Fibroblast of mammary gland (primary cell): ENCODE results near the gene CLK2.

ENCODE experiments used
- DNase-seq: peaks from one replicate; pipeline ENCODE4 v3.0.0-alpha.2; 2010; ENCODE audit warnings: low read depth
- H3K4me3 ChIP-seq: 2 replicates; pipeline ENCODE4 v1.5.1; 2011; ENCODE audit warnings: low read depth, mild to moderate bottlenecking, low read length, moderate library complexity; ENCODE audit not compliant: control insufficient read depth
- TF ChIP-seq, protein P1 (sequence below): conservative IDR thresholded peaks from 2 replicates; pipeline ENCODE4 v1.5.1; 2011; ENCODE audit warnings: low read depth, low read length, inconsistent platforms; ENCODE audit not compliant: control insufficient read depth, insufficient read depth

Gene CLK2

DNA sequence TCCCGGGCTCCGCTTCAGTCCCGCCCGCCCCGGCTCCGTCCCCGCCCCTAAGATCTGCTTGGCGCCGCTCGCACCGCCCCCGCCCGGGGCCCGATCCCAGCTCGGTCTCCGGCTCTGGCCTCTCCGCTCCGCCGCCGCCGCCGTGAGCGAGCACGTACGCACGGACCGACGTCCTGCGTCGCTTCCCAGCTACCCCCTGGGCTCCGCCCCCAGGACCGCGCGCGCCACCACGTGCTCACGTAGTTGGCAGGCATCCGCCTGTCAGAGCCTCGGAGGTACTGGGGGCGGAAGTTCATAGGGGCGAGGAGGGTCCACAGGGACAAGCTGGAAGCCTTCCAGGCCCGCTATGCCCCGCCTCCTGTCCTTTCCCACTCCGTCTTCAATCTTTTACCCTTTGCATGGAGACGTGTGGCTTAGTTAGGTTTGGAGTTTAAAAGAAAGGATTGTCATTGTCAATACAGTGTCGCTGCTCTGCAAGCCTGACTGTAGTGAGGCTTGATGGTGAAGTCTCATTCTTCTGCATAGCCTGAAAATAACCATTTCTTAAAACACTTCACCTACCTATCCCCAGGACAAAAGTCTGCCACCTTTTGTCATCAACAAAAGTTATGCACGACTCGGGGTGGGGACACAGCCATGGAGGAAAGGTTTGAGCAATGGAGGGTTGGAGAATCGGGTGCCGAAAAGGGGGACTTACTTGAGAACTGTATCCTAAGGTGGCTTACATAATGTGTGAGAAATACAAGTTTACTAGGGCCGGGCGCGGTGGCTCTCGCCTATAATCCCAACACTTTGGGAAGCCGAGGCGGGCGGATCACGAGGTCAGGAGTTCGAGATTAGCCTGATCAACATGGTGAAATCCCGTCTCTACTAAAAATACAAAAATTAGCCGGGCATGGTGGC is at the start of gene CLK2:
CLK2 (minus strand) TSS at position 162 of the 903 bp plus-strand sequence. CDS start 2,527 bp downstream, outside the sequence.
- peak within 1 kb of the TSS; percentile 92 for H3K4me3 ChIP-seq
- TF ChIP-seq, protein P1, sequence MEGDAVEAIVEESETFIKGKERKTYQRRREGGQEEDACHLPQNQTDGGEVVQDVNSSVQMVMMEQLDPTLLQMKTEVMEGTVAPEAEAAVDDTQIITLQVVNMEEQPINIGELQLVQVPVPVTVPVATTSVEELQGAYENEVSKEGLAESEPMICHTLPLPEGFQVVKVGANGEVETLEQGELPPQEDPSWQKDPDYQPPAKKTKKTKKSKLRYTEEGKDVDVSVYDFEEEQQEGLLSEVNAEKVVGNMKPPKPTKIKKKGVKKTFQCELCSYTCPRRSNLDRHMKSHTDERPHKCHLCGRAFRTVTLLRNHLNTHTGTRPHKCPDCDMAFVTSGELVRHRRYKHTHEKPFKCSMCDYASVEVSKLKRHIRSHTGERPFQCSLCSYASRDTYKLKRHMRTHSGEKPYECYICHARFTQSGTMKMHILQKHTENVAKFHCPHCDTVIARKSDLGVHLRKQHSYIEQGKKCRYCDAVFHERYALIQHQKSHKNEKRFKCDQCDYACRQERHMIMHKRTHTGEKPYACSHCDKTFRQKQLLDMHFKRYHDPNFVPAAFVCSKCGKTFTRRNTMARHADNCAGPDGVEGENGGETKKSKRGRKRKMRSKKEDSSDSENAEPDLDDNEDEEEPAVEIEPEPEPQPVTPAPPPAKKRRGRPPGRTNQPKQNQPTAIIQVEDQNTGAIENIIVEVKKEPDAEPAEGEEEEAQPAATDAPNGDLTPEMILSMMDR: no peak
- DNase-seq: peak; percentile 91

DNA sequence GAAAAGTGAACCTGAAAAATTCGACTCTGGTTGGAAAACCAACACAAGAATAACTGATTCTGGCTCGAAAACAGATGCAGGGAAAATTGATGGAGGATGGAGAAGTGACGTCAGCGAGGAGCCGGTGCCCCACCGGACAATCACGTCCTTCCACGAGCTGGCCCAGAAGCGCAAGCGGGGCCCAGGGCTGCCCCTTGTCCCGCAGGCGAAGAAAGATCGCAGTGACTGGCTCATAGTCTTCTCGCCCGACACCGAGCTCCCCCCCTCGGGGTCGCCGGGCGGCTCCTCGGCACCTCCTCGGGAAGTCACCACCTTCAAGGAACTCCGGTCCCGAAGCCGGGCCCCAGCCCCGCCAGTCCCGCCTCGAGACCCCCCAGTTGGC is 49.3 kb upstream of the CLK2 start:
- peak; percentile 56 for DNase-seq
- peak overlapping the region; percentile 86 for H3K4me3 ChIP-seq
- TF ChIP-seq, protein P1: no peak

DNA sequence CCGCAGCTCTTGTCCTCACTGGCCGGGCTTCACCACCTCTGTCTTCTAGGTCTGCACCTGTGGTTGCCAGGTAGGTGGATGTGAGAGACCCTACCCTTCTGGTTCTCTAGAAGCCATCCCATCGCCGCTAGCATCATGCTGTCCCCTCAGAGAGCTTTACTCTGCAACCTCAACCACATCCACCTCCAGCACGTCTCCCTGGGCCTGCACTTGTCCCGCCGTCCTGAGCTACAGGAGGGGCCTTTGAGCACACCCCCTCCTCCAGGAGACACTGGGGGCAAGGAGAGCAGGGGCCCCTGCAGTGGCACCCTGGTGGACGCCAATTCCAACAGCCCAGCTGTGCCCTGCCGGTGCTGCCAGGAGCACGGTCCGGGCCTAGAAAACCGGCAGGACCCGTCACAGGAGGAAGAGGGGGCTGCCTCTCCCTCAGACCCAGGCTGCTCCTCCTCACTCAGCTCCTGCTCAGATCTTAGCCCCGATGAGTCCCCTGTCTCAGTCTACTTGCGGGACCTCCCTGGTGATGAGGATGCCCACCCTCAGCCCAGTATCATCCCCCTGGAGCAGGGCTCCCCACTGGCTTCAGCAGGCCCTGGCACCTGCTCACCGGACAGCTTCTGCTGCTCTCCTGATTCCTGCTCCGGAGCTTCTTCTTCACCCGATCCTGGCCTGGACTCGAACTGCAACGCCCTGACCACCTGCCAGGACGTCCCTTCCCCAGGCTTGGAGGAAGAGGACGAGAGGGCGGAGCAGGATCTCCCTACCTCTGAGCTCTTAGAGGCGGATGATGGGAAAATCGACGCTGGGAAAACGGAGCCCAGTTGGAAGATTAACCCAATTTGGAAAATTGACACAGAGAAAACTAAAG is 48.6 kb upstream of the CLK2 start:
- TF ChIP-seq, protein P1: no peak
- H3K4me3 ChIP-seq: peak overlapping the region; percentile 86
- DNase-seq: no peak

DNA sequence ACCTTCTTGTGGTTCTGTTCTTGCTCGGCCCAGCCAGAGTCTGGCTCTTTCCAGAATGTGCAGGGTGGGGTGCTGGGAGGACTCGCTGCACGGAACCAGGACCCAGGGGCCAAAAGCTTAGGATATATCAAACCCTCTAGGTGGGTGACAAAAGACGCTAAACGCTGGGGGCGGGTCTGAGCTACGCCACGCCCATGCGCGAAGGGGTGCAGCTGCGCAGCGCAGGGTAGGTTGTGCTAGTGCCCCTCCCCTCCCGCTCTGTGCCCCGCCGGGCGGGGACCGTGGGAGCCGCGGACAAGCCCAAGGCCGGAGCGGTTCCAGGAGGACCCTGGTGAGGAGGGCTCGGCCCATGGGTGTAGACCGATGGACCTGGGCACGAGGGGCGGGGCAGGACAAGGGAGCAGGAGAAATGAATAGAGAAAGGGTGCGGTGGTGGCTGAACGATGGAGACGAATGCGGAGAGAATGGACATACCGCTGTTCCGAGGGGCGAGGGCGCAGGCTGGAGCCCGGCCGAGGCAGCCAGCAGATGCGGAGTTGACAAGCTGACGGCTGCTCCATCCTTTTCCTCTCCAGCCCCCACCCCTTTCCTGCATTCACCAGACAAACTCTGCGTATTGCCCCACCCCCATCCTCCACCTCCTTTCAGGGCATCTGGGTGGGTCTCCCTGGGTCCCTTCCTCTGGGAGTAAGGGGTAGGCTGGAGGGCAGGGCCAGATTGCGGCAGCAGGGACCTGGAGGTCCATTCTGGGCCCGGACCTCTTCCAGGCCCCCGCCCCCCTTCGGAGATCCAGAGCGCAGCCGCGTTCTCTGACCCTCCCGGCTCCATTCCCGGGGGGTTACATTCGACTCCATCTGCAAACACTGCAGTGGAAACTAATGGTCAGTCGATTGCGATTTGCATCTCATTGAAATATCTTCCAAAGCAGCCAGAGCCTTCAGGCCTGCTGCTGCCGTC is 47.6 kb upstream of the CLK2 start, which contains the start of gene RUSC1:
RUSC1 (plus strand) TSS at position 234 of the 957 bp plus-strand sequence. CDS start 880 bp downstream, outside the sequence.
- TF ChIP-seq, protein P1: no peak
- DNase-seq: peak; percentile 63
- peak within 1 kb of the TSS; percentile 46 for H3K4me3 ChIP-seq

DNA sequence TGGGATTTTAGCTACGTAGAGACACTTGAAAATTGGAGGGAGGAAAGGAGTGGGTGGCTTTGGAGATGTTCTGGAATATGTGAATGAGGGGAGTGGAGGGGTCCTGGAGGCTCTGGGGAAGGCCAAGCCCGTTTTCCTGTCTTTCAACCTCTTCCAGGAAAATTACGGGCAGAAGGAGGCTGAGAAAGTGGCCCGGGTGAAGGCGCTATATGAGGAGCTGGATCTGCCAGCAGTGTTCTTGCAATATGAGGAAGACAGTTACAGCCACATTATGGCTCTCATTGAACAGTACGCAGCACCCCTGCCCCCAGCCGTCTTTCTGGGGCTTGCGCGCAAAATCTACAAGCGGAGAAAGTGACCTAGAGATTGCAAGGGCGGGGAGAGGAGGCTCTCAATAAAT is 46.9 kb upstream of the CLK2 start:
- peak overlapping the region; percentile 46 for H3K4me3 ChIP-seq
- DNase-seq: no peak
- TF ChIP-seq, protein P1: no peak
